Subcutaneous abdominal adipose tissue (tissue), 5 donors: ENCODE data around the gene FXR2.
"Not testable (repeated sequence)": the region's sequence is repeated elsewhere in the genome, so short reads cannot be mapped to it uniquely, and the experiment has no call there.

ENCODE experiments used
- H3K27ac ChIP-seq: one replicate; pipeline ENCODE4 v1.7.0; 2013; ENCODE audit warnings: low read depth, mild to moderate bottlenecking, inconsistent platforms, low read length, moderate library complexity
- H3K27me3 ChIP-seq, 5 donors: one replicate each; pipeline ENCODE4 v1.7.0; 2013; ENCODE audit warnings: low read length in 5 of 5, inconsistent platforms in 1 of 5; ENCODE audit not compliant: control insufficient read depth in 5 of 5, insufficient read depth in 4 of 5
- H3K36me3 ChIP-seq, 5 donors: one replicate each; pipeline ENCODE4 v1.7.0; 2013; ENCODE audit warnings: low read length in 5 of 5; ENCODE audit not compliant: control insufficient read depth in 5 of 5, insufficient read depth in 5 of 5
- H3K4me1 ChIP-seq, 5 donors: one replicate each; pipeline ENCODE4 v1.7.0; 2013; ENCODE audit warnings: low read length in 5 of 5, mild to moderate bottlenecking in 3 of 5, moderate library complexity in 1 of 5; ENCODE audit not compliant: control insufficient read depth in 5 of 5, insufficient read depth in 5 of 5
- H3K4me3 ChIP-seq, 5 donors: one replicate each; pipeline ENCODE4 v1.7.0; 2013; ENCODE audit warnings: low read length in 5 of 5, low read depth in 1 of 5
- H3K9ac ChIP-seq, 5 donors: one replicate each; pipeline ENCODE4 v1.7.0; 2013; ENCODE audit warnings: low read length in 5 of 5, mild to moderate bottlenecking in 4 of 5, moderate library complexity in 3 of 5
- H3K9me3 ChIP-seq, 5 donors: one replicate each; pipeline ENCODE4 v1.7.0; 2013; ENCODE audit warnings: low read length in 5 of 5; ENCODE audit not compliant: control insufficient read depth in 5 of 5
- donor health status: healthy.
- donor health status: healthy.
- donor health status: healthy.
- donor health status: healthy.
- donor health status: healthy.

The FXR2 gene

GRCh38 chr17:7613769-7614424 is 800 bp downstream of the FXR2 start:
- no peaks in the 10 kb centered on the region for H3K9me3 ChIP-seq
- peak overlapping the region; percentile 76 for H3K27ac ChIP-seq
- no peaks in the 10 kb centered on the region for H3K27me3 ChIP-seq
- peak overlapping the region; percentile 68 to 95 (median 90) for H3K9ac ChIP-seq
- peaks cover 0 to 11% (median 6%) of the 10 kb centered on the region in 5 donors for H3K36me3 ChIP-seq
- H3K4me1 ChIP-seq: peaks cover 0 to 35% (median 28%) of the 10 kb centered on the region in 5 donors
- peak overlapping the region; percentile 78 to 85 (median 82) for H3K4me3 ChIP-seq

- no peaks in the 10 kb centered on the region for H3K27me3 ChIP-seq
These were observed 2.4 kb downstream of the FXR2 start for GRCh38 chr17:7612294-7612640.

GRCh38 chr17:7611635-7612293 is 2.9 kb downstream of the FXR2 start:
- Histone ChIP-seq H3K27me3 (no peaks in the 10 kb centered on the region), H3K9me3 (no peaks in the 10 kb centered on the region), H3K9ac (peak overlapping the region in 4 of 5 donors; percentile 14 to 61 (median 48)), H3K4me1 (peaks cover 0 to 35% (median 28%) of the 10 kb centered on the region in 5 donors), H3K36me3 (peaks cover 0 to 11% (median 6%) of the 10 kb centered on the region in 5 donors), H3K4me3 (no peak overlapping the region), H3K27ac (no peak overlapping the region)

More at GRCh38 chr17:7612294-7612640, 2.4 kb downstream of the FXR2 start:
- H3K4me1 ChIP-seq: peaks cover 0 to 35% (median 28%) of the 10 kb centered on the region in 5 donors
- no peak overlapping the region for H3K27ac ChIP-seq
- H3K4me3 ChIP-seq: no peak overlapping the region
- H3K36me3 ChIP-seq: peaks cover 0 to 11% (median 6%) of the 10 kb centered on the region in 5 donors
- H3K9ac ChIP-seq: peak overlapping the region in 3 of 5 donors; percentile 14 to 57 (median 38)
- no peaks in the 10 kb centered on the region for H3K9me3 ChIP-seq

- H3K9me3 ChIP-seq: no peaks in the 10 kb centered on the region
- no peak overlapping the region for H3K4me3 ChIP-seq
- no peaks in the 10 kb centered on the region for H3K27me3 ChIP-seq
- no peak overlapping the region for H3K27ac ChIP-seq
- no peak overlapping the region for H3K9ac ChIP-seq
- H3K36me3 ChIP-seq: peaks cover 3 to 14% (median 9%) of the 10 kb centered on the region in 5 donors
- H3K4me1 ChIP-seq: peaks cover 0 to 34% (median 28%) of the 10 kb centered on the region in 5 donors
These were observed 4.1 kb downstream of the FXR2 start for GRCh38 chr17:7610641-7611040.

GRCh38 chr17:7606280-7606679 is 8.4 kb downstream of the FXR2 start:
- H3K9ac ChIP-seq: peak overlapping the region in 1 of 5 donors; percentile 10

GRCh38 chr17:7597561-7597960 is 17.1 kb downstream of the FXR2 start:
- H3K9ac ChIP-seq, H3K27ac ChIP-seq, H3K4me1 ChIP-seq, H3K27me3 ChIP-seq, H3K4me3 ChIP-seq, H3K9me3 ChIP-seq: not testable (repeated sequence)
- H3K36me3 ChIP-seq: peaks cover 15 to 90% (median 78%) of the 10 kb centered on the region in 5 donors

More at GRCh38 chr17:7606280-7606679, 8.4 kb downstream of the FXR2 start:
- peaks cover 14 to 53% (median 39%) of the 10 kb centered on the region in 5 donors for H3K36me3 ChIP-seq
- no peaks in the 10 kb centered on the region for H3K9me3 ChIP-seq
- no peak overlapping the region for H3K4me3 ChIP-seq
- no peak overlapping the region for H3K27ac ChIP-seq
- H3K4me1 ChIP-seq: peaks cover 0 to 5% (median 0%) of the 10 kb centered on the region in 5 donors
- H3K27me3 ChIP-seq: no peaks in the 10 kb centered on the region

- Histone ChIP-seq H3K9me3 (no peaks in the 10 kb centered on the region), H3K9ac (no peak overlapping the region), H3K36me3 (peaks cover 11 to 77% (median 66%) of the 10 kb centered on the region in 5 donors)
These were observed 21.4 kb downstream of the FXR2 start for GRCh38 chr17:7593296-7593695.

GRCh38 chr17:7592422-7593021 is 22.2 kb downstream of the FXR2 start:
- Histone ChIP-seq H3K27ac (no peak overlapping the region), H3K4me1 (peaks cover 0 to 15% (median 11%) of the 10 kb centered on the region in 5 donors), H3K36me3 (peaks cover 11 to 83% (median 69%) of the 10 kb centered on the region in 5 donors), H3K4me3 (no peak overlapping the region), H3K27me3 (no peaks in the 10 kb centered on the region), H3K9me3 (no peaks in the 10 kb centered on the region), H3K9ac (no peak overlapping the region)

More at GRCh38 chr17:7593296-7593695, 21.4 kb downstream of the FXR2 start:
- Histone ChIP-seq H3K4me3 (no peak overlapping the region), H3K4me1 (peaks cover 0 to 15% (median 11%) of the 10 kb centered on the region in 5 donors), H3K27ac (no peak overlapping the region), H3K27me3 (no peaks in the 10 kb centered on the region)

GRCh38 chr17:7591596-7591995 is 23.1 kb downstream of the FXR2 start:
- Histone ChIP-seq H3K4me1 (peaks cover 0 to 15% (median 11%) of the 10 kb centered on the region in 5 donors), H3K4me3 (no peak overlapping the region), H3K27ac (no peak overlapping the region), H3K9me3 (no peaks in the 10 kb centered on the region), H3K9ac (no peak overlapping the region), H3K36me3 (peaks cover 11 to 83% (median 72%) of the 10 kb centered on the region in 5 donors), H3K27me3 (no peaks in the 10 kb centered on the region)

GRCh38 chr17:7590743-7591142 is 24.0 kb downstream of the FXR2 start:
- no peak overlapping the region for H3K9ac ChIP-seq
- H3K27ac ChIP-seq: no peak overlapping the region
- H3K4me1 ChIP-seq: peaks cover 0 to 15% (median 11%) of the 10 kb centered on the region in 5 donors
- no peak overlapping the region for H3K4me3 ChIP-seq
- H3K36me3 ChIP-seq: peaks cover 9 to 78% (median 66%) of the 10 kb centered on the region in 5 donors
- no peaks in the 10 kb centered on the region for H3K9me3 ChIP-seq
- H3K27me3 ChIP-seq: no peaks in the 10 kb centered on the region
